K562 (cell line): ENCODE results near the gene CDC6.

Source experiments
- BHLHE40 ChIP-seq: IDR thresholded peaks from 2 replicates; pipeline ENCODE4 v1.6.1; 2011; ENCODE audit warnings: low read length, improper control_type of control experiment
- CBFB ChIP-seq: sonication (generic); formaldehyde crosslinking; IDR thresholded peaks from 2 replicates; pipeline ENCODE4 v1.4.0; 2020; ENCODE audit warnings: mild to moderate bottlenecking, missing genetic modification reagents
- CTCF ChIP-seq, 3 experiments: IDR thresholded peaks in 2 of 3; conservative IDR thresholded peaks in 1 of 3; 2 replicates each; pipeline ENCODE4 v1.5.1; 2011 to 2012; ENCODE audit warnings: low read length in 3 of 3, mild to moderate bottlenecking in 3 of 3, control low read depth in 2 of 3, improper control_type of control experiment in 1 of 3, inconsistent platforms in 1 of 3, low read depth in 1 of 3, mixed read lengths in 1 of 3, moderate library complexity in 1 of 3; ENCODE audit not compliant: insufficient read depth in 2 of 3
- MECOM ChIP-seq: fragments of 250-450 bp; sonication (Bioruptor Pico); IDR thresholded peaks from 2 replicates; pipeline ENCODE4 v1.8.0; 2022; ENCODE audit warnings: inconsistent platforms
- NCOA1 ChIP-seq: fragments of 450-650 bp; IDR thresholded peaks from 2 replicates; pipeline ENCODE4 v1.6.1; 2016; ENCODE audit warnings: low read depth
- NFRKB ChIP-seq: fragments of 450-650 bp; IDR thresholded peaks from 2 replicates; pipeline ENCODE4 v1.6.1; 2016; ENCODE audit warnings: low read depth
- SIX5 ChIP-seq, 2 experiments: IDR thresholded peaks; 2 replicates each; pipeline ENCODE4 v1.6.1; 2011; ENCODE audit warnings: low read length in 2 of 2, borderline replicate concordance in 1 of 2, low read depth in 1 of 2, mild to moderate bottlenecking in 1 of 2, moderate library complexity in 1 of 2; ENCODE audit not compliant: insufficient read depth in 1 of 2
- U2AF2 ChIP-seq: fragments of 200-400 bp; formaldehyde crosslinking; optimal IDR thresholded peaks from 2 replicates; pipeline ENCODE3; 2017; ENCODE audit warnings: low read depth, mild to moderate bottlenecking, low read length
- ZNF274 ChIP-seq: IDR thresholded peaks from 2 replicates; pipeline ENCODE4 v1.6.1; 2011; ENCODE audit warnings: low read depth, mild to moderate bottlenecking, low read length, moderate library complexity, borderline replicate concordance
- ZNF41 ChIP-seq: fragments of 250-450 bp; sonication (Bioruptor Pico); conservative IDR thresholded peaks from 2 replicates; pipeline ENCODE4 v1.4.0; 2020; ENCODE audit warnings: mild to moderate bottlenecking
- TF ChIP-seq, protein P1 (sequence below): fragments of 250-450 bp; sonication (Bioruptor Pico); IDR thresholded peaks from 2 replicates; pipeline ENCODE4 v1.5.0; 2021; ENCODE audit warnings: mild to moderate bottlenecking, borderline replicate concordance
- TF ChIP-seq, protein P2 (sequence below): fragments of 450-650 bp; conservative IDR thresholded peaks from 2 replicates; pipeline ENCODE4 v1.6.1; 2016; ENCODE audit warnings: missing genetic modification characterization, low read depth, mild to moderate bottlenecking, control low read depth, missing compliant biosample characterization
- TF ChIP-seq, protein P3 (sequence below): fragments of 250-450 bp; sonication (Bioruptor Pico); IDR thresholded peaks from 2 replicates; pipeline ENCODE4 v1.5.1; 2021; ENCODE audit warnings: mild to moderate bottlenecking

DNA sequence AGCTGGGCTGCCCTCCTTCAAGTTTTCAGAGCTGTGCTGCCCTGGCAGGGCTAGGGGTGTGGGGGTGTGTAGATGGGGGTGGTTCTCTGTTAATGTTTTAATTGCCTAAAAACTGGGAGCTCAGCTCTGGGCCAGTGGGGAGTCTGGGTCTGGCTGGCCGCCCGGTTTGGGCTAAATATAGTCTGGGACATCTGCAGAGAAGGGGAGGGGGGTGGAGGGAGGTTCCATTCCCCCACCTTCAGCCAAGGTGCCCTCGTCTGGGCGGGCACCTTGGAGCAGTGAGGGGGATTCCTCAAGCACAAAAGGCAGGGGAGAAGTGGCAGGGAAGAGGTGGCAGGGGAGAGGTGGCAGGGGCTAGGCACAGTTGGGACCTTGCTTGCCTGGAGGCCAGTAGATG, 34.3 kb downstream of the CDC6 start:
- TF ChIP-seq, protein P1, sequence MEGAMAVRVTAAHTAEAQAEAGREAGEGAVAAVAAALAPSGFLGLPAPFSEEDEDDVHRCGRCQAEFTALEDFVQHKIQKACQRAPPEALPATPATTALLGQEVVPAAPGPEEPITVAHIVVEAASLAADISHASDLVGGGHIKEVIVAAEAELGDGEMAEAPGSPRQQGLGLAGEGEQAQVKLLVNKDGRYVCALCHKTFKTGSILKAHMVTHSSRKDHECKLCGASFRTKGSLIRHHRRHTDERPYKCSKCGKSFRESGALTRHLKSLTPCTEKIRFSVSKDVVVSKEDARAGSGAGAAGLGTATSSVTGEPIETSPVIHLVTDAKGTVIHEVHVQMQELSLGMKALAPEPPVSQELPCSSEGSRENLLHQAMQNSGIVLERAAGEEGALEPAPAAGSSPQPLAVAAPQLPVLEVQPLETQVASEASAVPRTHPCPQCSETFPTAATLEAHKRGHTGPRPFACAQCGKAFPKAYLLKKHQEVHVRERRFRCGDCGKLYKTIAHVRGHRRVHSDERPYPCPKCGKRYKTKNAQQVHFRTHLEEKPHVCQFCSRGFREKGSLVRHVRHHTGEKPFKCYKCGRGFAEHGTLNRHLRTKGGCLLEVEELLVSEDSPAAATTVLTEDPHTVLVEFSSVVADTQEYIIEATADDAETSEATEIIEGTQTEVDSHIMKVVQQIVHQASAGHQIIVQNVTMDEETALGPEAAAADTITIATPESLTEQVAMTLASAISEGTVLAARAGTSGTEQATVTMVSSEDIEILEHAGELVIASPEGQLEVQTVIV (CRISPR knock-in tag): no peak
- TF ChIP-seq, protein P2, sequence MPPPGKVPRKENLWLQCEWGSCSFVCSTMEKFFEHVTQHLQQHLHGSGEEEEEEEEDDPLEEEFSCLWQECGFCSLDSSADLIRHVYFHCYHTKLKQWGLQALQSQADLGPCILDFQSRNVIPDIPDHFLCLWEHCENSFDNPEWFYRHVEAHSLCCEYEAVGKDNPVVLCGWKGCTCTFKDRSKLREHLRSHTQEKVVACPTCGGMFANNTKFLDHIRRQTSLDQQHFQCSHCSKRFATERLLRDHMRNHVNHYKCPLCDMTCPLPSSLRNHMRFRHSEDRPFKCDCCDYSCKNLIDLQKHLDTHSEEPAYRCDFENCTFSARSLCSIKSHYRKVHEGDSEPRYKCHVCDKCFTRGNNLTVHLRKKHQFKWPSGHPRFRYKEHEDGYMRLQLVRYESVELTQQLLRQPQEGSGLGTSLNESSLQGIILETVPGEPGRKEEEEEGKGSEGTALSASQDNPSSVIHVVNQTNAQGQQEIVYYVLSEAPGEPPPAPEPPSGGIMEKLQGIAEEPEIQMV (tag): no peak
- TF ChIP-seq, protein P3, sequence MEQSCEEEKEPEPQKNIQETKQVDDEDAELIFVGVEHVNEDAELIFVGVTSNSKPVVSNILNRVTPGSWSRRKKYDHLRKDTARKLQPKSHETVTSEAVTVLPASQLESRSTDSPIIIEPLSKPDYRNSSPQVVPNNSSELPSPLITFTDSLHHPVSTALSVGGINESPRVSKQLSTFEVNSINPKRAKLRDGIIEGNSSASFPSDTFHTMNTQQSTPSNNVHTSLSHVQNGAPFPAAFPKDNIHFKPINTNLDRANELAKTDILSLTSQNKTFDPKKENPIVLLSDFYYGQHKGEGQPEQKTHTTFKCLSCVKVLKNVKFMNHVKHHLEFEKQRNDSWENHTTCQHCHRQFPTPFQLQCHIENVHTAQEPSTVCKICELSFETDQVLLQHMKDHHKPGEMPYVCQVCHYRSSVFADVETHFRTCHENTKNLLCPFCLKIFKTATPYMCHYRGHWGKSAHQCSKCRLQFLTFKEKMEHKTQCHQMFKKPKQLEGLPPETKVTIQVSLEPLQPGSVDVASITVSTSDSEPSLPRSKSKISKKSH (CRISPR knock-in tag): no peak
- TF ChIP-seq U2AF2: no peak
- TF ChIP-seq CBFB (CRISPR knock-in tag): no peak
- no peak for TF ChIP-seq NCOA1
- no peak for TF ChIP-seq BHLHE40
- no peak for TF ChIP-seq SIX5 (IDR thresholded peaks at IDR 0.05; ENCODE audit: borderline replicate concordance in 1 of 2, insufficient read depth in 1 of 2, low read depth in 1 of 2, low read length in 2 of 2)
- TF ChIP-seq NFRKB: no peak
- TF ChIP-seq ZNF274: no peak
- TF ChIP-seq MECOM (CRISPR knock-in tag): no peak
- TF ChIP-seq CTCF (IDR thresholded peaks at IDR 0.05 in 2 of 3, conservative IDR thresholded peaks at IDR 0.05 in 1 of 3; ENCODE audit: insufficient read depth in 2 of 3, low read depth in 1 of 3, low read length in 3 of 3): no peak
- TF ChIP-seq ZNF41 (CRISPR knock-in tag): no peak
